K562 (cell line): ENCODE data around the gene DNAAF3. TPM values are rescaled to one million over a fixed set of nuclear protein-coding genes. Genes with fewer than 3 reads are reported as not detected.

Source experiments
- CBX8 ChIP-seq: fragments of 200-600 bp; sonication (generic); IDR thresholded peaks from 2 replicates; pipeline ENCODE4 v1.6.1; 2012; ENCODE audit warnings: borderline replicate concordance, mixed run types, low read depth, mild to moderate bottlenecking, moderate library complexity, mixed read lengths, low read length, control low read depth, inconsistent platforms; ENCODE audit not compliant: poor library complexity, severe bottlenecking; ENCODE audit errors: extremely low read depth
- CREB1 ChIP-seq, 2 experiments: sonication (generic) in 1 of 2; formaldehyde crosslinking in 1 of 2; IDR thresholded peaks; 2 replicates each; pipeline versions ENCODE4 v1.6.1 to v1.8.0; 2012 to 2022; ENCODE audit warnings: inconsistent platforms in 1 of 2, mild to moderate bottlenecking in 1 of 2, missing genetic modification reagents in 1 of 2, moderate library complexity in 1 of 2
- CREB3L1 ChIP-seq: fragments of 450-650 bp; IDR thresholded peaks from 2 replicates; pipeline ENCODE4 v1.6.1; 2014; ENCODE audit warnings: low read depth, mild to moderate bottlenecking, moderate library complexity, borderline replicate concordance
- GTF2F1 ChIP-seq: IDR thresholded peaks from 2 replicates; pipeline ENCODE4 v1.6.1; 2011; ENCODE audit warnings: low read depth, low read length, improper control_type of control experiment
- JUN ChIP-seq, 2 experiments: sonication (generic) in 1 of 2; formaldehyde crosslinking in 1 of 2; IDR thresholded peaks; 2 replicates each; pipeline versions ENCODE4 v1.6.1 to v1.8.0; 2012 to 2022; ENCODE audit warnings: borderline replicate concordance in 2 of 2, mild to moderate bottlenecking in 2 of 2, improper control_type of control experiment in 1 of 2, low read depth in 1 of 2, low read length in 1 of 2, missing genetic modification reagents in 1 of 2
- KDM5B ChIP-seq: fragments of 200-600 bp; sonication (generic); IDR thresholded peaks from 2 replicates; pipeline ENCODE4 v1.6.1; 2012; ENCODE audit warnings: low read depth, mild to moderate bottlenecking, moderate library complexity, low read length, control low read depth, inconsistent platforms; ENCODE audit not compliant: insufficient replicate concordance
- LCOR ChIP-seq: sonication (generic); formaldehyde crosslinking; IDR thresholded peaks from 2 replicates; pipeline ENCODE4 v1.8.0; 2022; ENCODE audit warnings: mild to moderate bottlenecking, missing genetic modification reagents
- MAFF ChIP-seq: IDR thresholded peaks from 2 replicates; pipeline ENCODE4 v1.6.1; 2012; ENCODE audit warnings: low read length, improper control_type of control experiment
- MCM7 ChIP-seq, 2 experiments: fragments of 450-650 bp; IDR thresholded peaks; 2 replicates each; pipeline ENCODE4 v1.6.1; 2016 to 2018
- NR2C2 ChIP-seq, 2 experiments: fragments of 200-800 bp in 1 of 2; sonication (Bioruptor generic) in 1 of 2; sonication (generic) in 1 of 2; formaldehyde crosslinking in 1 of 2; IDR thresholded peaks; 2 replicates each; pipeline versions ENCODE4 v1.6.1 to v1.8.0; 2016 to 2022; ENCODE audit warnings: mild to moderate bottlenecking in 1 of 2, missing compliant biosample characterization in 1 of 2, missing genetic modification characterization in 1 of 2, missing genetic modification reagents in 1 of 2
- PHB2 ChIP-seq: fragments of 450-650 bp; IDR thresholded peaks from 2 replicates; pipeline ENCODE4 v1.6.1; 2017; ENCODE audit warnings: low read depth
- PHTF2 ChIP-seq: fragments of 250-450 bp; sonication (Bioruptor Pico); IDR thresholded peaks from 2 replicates; pipeline ENCODE4 v1.5.0; 2021; ENCODE audit warnings: mild to moderate bottlenecking
- PURB ChIP-seq: sonication (generic); formaldehyde crosslinking; IDR thresholded peaks from 2 replicates; pipeline ENCODE4 v1.9.0; 2021; ENCODE audit warnings: low read depth, mild to moderate bottlenecking, missing genetic modification reagents
- SLC30A9 ChIP-seq: fragments of 250-450 bp; sonication (Bioruptor Pico); IDR thresholded peaks from 2 replicates; pipeline ENCODE4 v1.8.0; 2022; ENCODE audit warnings: mild to moderate bottlenecking, moderate library complexity
- TAF15 ChIP-seq: fragments of 200-400 bp; formaldehyde crosslinking; IDR thresholded peaks from 2 replicates; pipeline ENCODE4 v1.6.1; 2017; ENCODE audit warnings: mild to moderate bottlenecking, low read depth, low read length, moderate library complexity
- ZFP1 ChIP-seq: fragments of 450-650 bp; formaldehyde crosslinking; IDR thresholded peaks from 2 replicates; pipeline ENCODE4 v1.4.0; 2020; ENCODE audit warnings: mild to moderate bottlenecking, mixed read lengths
- ZZZ3 ChIP-seq: fragments of 450-650 bp; IDR thresholded peaks from 2 replicates; pipeline ENCODE4 v1.6.1; 2016; ENCODE audit warnings: antibody characterized with exemption, mild to moderate bottlenecking, moderate library complexity
- polyA plus RNA-seq, 8 experiments: library from polyadenylated mRNA; depleted of rRNA in 4 of 8; stranded (reverse) in 5 of 8; unstranded in 3 of 8; fragments of >200 nt; fragmentation: Nextera tagmentation in 2 of 8; fragmentation: Illumina TruSeq in 1 of 8; extraction: Ambion mirVana in 2 of 8; extraction: Trizol in 1 of 8; gene quantifications; 2 replicates each; pipeline versions ENCODE4 v1.2.1 to v1.2.3, GENCODE V29; 2011 to 2014; ENCODE audit warnings: inconsistent platforms in 1 of 8, missing spikeins in 1 of 8
- total RNA-seq, 7 experiments: library from RNA; depleted of rRNA in 6 of 7; stranded (reverse); fragments of >200 nt in 6 of 7; fragmentation: Illumina TruSeq in 2 of 7; extraction: Trizol in 2 of 7; gene quantifications; 2 replicates each; pipeline versions ENCODE4 v1.2.1 to v1.2.3, GENCODE V29; 2011 to 2021; ENCODE audit warnings: low replicate concordance in 1 of 7
- TF ChIP-seq, protein P1 (sequence below): conservative IDR thresholded peaks from 2 replicates; pipeline ENCODE4 v1.6.1; 2011; ENCODE audit warnings: low read depth, mild to moderate bottlenecking, low read length; ENCODE audit not compliant: control insufficient read depth

The DNAAF3 gene
- total and polyA plus RNA-seq, 9 of the 15 experiments (the other 6 are each of a cell fraction or from before 2014, with no cell fraction given), result 21.6 to 61.5 (median 43.0) TPM

- TF ChIP-seq, protein P1, sequence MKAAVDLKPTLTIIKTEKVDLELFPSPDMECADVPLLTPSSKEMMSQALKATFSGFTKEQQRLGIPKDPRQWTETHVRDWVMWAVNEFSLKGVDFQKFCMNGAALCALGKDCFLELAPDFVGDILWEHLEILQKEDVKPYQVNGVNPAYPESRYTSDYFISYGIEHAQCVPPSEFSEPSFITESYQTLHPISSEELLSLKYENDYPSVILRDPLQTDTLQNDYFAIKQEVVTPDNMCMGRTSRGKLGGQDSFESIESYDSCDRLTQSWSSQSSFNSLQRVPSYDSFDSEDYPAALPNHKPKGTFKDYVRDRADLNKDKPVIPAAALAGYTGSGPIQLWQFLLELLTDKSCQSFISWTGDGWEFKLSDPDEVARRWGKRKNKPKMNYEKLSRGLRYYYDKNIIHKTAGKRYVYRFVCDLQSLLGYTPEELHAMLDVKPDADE, result no peak
- TF ChIP-seq SLC30A9 (CRISPR knock-in tag) (no peak), KDM5B (peak; percentile 26), PHB2 (no peak), LCOR (no peak), PURB (CRISPR knock-in tag) (no peak), JUN (IDR thresholded peaks at IDR 0.05; ENCODE audit: borderline replicate concordance, low read depth, low read length) (no peak), JUN (CRISPR knock-in tag; IDR thresholded peaks at IDR 0.05; ENCODE audit: borderline replicate concordance) (no peak), GTF2F1 (no peak), CBX8 (no peak), TAF15 (no peak), MCM7 (IDR thresholded peaks at IDR 0.05) (no peak), CREB1 (IDR thresholded peaks at IDR 0.05) (no peak), CREB1 (CRISPR knock-in tag; IDR thresholded peaks at IDR 0.05) (no peak), MAFF (no peak), ZZZ3 (no peak), CREB3L1 (no peak), ZFP1 (CRISPR knock-in tag) (no peak), NR2C2 (CRISPR knock-in tag; IDR thresholded peaks at IDR 0.05) (no peak), NR2C2 (tag; IDR thresholded peaks at IDR 0.05) (no peak), PHTF2 (CRISPR knock-in tag) (no peak)
These were observed 49.4 kb downstream of the DNAAF3 start, which contains the start of gene PPP1R12C (continued) for GRCh38 chr19:55116859-55117662.
